HG02938 (cell line): Measurements from ENCODE around the gene ADAR.

Experiments used
- ATAC-seq: cut with Tn5 transposase; IDR thresholded peaks from one replicate; pipeline ENCODE4 v1.9.1; 2021; ENCODE audit warnings: mild to moderate bottlenecking, moderate library complexity; ENCODE audit not compliant: unreplicated experiment

Gene ADAR

DNA sequence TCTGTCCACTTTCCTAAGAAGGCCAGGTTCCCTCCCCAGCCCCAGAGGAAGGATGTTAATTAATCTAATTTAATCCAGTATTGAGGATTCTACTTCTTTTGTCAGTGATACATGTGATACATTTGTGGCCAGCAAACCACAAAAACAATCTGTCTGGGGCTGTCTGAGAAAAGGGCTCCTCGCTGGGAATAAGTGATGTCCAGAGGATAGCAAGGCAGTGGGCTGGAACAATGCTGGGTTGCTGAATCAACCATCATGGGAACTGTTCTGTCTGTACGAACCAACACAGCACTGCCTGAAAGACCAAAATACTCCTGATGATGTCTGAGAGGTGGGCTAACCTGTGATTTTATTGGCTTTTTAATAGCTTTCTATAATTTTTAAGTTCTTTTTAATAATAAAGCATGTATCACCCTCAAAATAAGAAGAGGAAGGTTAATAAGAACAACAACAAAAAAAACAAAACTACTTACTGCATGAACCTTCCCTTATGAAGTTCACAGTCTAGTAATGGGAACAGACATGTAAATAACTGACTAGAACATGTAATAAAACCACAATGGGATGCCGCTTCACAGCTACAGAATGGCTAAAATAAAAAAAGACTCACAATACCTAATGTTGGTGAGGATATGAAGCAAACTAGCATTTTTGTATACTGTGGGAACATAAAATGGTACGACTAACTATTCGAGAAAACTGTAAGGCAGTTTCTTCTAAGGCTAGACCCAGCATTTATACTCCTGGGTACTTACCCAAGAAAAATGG, 11.4 kb upstream of the ADAR start:
- ATAC-seq, result no peak

DNA sequence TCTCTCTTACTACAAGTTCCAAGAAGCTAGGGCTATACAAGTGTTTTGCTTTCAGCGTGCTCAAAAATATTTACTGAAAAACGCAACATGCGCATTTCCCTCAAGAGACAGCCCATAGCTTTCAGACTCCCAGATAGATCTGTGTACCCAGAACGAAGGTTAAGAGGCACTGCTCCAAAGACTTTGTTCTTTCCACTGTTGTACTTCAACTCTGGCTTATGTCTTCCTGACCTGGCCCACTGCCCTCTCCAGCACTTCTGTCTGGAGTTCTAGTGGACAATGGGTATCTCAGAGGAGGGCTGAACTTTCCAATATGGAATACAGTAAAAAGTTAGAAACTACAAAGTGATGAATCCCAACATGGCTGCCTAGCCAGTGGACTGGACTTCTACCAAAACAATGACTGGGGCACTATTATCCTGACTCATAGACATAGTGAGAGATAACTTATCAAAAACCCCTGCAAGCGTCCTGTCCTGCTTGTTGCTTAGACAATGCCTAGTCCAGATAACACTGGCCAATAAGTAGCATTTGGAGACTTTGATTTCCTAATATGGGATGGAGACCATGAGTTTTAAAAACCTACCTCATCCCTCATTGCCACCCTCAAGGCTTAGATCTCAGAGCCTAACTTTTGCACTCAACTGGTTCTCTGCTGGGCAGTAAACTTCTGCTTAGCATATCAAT, 8.8 kb upstream of the ADAR start:
- ATAC-seq, result no peak

DNA sequence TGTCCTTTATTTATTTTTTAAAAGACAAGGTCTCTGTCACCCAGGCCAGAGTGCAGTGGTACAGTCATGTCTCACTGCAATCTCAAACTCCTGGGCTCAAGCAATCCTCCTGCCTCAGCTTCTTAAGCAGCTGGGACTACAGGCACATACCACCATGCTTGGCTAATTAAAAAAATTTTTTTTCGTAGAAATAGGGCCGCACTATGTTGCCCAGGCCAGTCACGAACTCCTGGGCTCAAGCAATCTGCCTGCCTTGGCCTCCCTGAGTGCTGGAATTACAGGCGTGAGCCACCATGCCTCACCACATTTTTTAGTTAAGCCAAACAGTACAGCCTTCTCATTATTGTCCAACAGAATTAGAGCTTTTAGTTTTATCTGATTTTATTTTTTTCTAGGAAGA, 7.4 kb upstream of the ADAR start:
- ATAC-seq, result no peak

DNA sequence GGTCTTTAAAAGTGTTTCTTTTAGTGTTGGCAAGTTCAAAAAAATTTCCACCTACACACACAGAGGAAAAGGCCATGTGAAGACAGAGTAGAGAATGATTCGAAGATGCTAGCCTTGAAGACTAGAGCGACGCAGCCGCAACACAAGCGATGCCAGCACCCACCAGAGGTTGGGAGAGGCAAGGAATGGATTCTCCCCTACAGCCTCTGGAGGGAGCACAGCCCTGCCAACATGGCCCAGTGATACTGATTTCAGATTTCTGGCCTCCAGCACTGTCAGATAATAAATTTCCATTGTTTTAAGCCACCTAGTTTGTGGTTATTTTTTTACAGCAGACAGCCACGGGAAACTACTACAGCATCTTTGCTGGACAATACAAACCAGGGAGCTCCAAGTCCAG, 6.9 kb upstream of the ADAR start:
- ATAC-seq, result no peak

DNA sequence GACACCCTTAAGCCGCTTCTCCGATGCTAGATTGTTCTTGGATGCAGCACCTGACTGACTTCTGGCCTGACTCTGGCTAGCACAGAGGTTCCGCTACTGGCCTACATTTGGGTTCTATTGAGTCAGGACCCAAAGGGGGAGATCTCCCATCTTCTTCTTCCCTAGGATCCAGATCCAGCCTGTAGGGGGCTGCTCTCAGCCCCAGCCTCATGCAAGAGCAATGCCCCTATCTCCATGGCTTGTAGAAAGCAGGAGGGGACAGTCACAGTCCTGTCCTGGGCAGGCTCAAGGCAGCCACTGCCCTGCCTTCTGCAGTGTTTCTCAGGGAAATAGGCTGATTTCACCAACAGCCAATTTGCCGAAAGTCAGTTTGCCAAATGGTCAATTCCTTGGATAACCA, 6.3 kb upstream of the ADAR start:
- ATAC-seq, result no peak

DNA sequence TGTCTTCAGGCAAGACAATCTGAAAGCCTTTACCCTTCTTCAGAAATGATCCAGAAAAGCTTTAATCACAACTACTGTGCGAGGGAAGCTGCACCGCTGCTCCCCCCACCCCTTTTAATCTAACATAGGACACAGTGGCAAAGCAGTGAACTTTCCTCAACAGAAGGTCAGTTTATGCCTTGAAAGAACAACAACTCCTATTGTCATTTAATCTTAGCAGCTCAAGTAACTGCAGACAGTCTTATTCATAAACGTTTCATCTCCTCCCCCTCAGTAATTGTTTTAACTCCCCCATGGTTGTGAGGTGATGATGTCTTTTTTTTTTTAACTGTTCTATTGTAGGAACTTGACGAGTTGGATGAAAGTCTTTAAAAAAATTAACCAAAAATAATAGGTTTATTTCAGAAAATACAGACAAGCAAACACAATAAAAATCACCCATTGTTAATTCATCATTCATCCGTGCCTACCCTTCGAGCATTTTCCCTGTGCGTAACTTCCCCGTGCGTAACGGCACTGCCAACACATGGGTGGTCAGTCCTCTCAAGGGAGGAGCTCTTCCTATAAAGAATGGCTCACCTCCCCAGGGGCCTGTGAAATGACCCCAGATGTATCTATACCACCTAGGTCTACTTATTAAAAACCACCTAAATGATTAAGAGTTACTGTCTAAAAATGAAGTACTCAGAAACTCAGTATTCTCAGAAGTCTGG, 3.3 kb upstream of the ADAR start:
- ATAC-seq, result no peak

DNA sequence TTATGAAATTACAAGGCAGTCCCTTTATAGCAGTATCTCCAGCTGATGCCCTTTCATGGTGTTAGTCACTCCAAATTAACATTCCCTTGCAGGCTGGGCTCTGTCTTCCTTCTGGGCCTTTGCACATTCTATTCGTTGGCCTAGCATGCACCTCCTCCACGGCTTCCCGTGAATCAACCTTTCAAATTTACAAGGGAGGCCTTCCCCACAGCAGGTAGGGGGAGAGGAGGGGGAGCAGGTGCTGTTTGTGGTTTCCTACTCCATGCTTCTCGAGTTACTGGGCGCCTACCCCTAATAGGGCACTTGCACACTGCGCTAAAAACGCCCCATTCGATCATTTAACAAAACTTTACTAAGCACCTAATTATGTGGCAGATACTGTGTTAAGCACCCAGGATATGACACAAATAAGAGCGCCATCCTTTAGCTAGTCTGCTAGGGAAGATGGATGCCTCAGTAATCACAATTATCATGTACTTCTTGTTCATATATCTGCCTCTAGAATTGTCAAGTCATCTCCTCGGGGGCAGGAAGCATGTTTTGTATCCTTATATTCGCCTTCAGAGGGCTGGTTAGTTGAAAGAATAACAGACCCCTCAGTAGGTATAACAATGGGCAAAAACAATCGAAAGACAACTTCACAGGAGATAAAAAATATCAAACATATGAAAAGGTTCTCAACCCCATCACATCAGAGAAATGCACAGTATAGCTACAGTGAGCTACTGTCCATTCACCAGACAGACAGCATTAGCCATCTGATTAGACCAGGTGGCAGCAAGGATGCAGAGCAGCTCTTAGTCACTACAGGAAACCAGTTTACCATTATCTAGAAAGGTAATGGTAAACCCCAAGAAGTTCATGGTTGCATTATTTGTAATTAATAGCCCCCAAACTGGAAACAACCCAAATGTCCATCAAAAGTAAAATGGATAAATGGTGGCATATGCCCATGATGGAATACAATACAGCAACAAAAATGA, 1.7 kb upstream of the ADAR start:
- ATAC-seq, result no peak

DNA sequence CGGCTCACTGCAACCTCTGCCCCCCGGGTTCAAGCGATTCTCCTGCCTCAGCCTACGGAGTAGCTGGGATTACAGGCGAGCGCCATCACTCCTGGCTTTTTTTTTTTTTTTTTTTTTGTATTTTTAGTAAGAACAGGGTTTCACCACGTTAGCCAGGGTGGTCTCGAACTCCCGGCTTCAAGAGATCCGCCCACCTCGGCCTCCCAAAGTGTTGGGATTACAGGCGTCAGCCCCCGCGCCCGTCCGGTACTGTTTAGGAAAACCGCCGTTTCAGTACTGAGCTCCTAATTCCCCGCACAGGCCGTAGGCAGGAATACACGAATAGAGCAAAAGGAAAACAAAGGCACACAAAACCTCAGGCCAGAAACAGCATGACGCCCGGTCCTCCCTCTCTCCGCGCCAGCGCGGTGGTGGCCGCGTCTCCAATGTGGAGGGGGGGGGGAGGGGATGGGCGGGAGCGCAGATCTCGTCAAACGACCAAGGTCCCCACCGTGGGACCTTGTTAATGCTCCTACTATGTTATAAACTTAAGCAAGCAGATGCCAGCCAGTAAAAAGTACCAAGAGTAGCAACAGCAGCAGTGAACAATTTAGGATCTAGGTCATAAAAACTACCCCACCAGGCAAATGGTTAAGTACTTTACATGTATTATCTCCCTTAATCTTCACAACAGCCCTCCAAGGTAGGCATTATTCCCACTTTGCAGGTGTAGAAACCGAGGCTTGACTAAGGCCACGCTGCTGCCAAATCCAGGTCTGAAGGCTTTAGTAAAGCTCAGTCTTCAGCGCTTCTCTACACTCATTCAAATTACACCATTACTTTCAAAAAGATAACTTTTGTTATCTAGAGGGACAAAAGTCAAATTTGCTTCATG, 648 bp upstream of the ADAR start:
- no peak for ATAC-seq

DNA sequence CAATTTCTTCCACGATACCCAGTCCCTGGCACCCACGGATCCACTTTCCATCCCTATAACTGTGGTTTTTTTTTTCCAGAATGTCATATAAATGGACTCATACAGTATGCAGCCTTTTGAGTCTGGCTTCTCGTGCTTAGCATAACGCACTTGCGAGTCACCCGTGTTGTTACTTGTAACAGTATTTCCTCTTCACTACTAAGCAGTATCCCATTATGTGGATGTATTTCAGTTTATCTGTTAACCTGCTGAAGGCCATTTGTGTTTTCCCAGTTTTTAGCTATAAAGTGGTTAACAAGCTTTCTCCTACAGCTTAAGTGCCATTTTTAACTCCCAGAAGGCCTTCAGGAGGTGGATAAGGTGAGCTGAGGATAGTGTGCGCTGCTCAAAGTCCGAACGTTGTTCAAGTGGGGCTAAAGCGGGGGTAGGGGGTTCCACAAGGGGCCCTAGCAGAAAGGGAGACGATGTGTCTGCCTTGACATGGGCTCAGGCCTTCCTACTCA, 829 bp downstream of the ADAR start:
- peak; percentile 20 for ATAC-seq

DNA sequence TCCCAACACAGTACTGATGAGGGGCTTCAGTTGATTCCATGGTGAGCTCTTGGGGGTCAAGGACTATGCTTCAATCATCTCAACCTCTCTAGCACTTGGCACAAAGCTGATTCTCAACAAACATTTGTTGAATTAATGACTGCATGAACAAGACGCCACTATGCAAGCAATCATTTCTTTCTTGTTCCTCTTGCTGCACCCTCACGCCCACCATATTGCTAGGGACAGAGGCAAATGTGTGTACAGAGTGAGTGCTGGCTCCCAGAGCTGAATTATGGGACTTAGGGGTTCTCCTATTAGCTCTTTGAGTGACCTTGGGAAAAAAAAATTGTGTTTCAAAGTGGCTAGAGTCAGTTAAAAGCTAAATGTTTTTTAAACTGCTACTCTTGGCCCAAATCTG, 2.5 kb downstream of the ADAR start:
- ATAC-seq, result no peak

DNA sequence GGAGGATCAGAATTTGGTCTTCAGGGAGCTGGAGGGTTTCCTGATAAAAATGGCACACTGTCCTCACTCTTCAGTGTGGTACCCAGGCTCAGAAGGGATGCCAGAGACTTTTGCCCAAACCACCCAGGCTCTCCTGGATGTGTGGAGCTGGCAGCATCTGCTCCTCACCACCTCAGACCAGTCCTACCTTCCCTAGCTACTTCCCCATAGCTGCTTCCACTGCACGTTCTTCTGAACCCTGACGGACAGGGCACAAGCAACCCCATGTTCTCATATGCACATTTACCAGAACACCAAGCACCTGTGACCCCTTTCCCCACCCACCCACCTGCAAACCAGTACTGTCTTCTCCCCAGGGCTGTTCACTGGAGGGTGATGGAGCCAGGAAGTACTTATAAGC, 4.7 kb downstream of the ADAR start:
- ATAC-seq, result no peak

DNA sequence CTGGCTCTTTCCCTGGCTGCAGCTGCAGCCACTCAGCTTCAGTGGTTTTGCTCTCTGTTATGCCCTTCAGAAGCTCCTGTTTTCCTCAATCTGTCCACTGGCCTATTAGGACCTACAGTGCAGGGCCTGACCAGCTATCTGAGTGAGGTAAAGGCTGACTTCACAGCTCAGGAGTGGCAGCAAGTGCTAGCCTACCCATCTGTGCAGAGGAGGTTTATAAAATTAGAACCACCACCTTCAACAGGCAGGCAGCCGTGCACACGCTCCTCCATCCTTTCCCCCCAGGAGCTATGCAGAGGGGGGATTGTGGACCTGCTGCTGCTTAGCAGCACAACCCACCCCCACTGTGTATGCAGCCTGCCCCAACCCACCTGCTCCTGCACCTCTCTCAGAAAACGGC, 8.3 kb downstream of the ADAR start:
- no peak for ATAC-seq

DNA sequence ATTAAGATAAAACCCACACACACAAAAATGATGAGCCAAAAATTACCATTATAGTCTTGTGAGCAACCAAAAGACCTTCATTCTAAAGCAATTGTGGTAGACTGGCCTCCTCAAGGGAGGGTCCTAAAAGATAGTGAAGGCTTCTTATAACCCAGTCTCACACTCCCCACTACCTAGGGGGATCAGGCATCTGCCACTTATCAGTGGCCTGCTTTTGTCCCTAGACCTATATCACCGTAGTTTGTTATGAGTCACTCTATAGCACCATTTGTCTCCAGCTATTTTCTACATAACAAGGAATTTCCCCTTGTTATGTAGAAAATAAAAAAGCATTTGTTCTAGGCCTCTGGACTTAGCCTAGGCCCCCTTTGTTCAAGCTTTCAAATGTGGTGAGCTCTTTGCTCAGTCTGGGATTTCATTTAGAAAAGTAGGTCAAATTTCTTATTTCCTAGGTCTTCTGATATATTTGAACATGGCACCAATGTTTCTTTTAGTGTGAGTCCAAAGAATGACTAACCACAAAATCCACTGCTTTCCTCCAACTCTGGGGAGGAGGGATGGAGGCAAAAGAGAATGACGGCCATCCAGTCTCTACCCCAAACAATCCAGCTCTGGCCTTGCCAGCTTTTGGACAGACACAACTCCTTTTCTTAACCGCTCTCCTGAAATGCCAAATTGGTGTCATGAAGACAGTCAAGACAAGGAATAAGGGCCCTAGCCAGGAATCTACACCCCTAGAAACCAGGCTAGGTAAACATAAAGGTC, 8.9 kb downstream of the ADAR start:
- no peak for ATAC-seq

DNA sequence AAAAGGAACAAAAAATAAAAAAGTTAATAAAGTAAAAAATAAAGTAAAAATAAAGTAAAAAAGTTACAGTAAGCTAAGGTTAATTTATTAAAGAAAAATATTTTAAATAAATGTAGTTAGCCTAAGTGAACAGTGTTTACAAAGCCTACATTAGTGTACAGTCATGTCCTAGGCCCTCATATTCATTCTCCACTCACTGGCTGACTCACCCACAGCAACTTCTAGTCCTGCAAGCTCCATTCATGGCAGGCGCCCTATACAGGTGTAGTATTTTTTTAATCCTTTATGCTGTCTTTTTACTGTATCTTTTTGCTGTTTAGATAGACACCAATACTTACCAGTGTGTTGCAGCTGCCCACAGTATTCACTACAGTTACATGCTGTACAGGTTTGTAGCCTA, 12.4 kb downstream of the ADAR start:
- no peak for ATAC-seq

DNA sequence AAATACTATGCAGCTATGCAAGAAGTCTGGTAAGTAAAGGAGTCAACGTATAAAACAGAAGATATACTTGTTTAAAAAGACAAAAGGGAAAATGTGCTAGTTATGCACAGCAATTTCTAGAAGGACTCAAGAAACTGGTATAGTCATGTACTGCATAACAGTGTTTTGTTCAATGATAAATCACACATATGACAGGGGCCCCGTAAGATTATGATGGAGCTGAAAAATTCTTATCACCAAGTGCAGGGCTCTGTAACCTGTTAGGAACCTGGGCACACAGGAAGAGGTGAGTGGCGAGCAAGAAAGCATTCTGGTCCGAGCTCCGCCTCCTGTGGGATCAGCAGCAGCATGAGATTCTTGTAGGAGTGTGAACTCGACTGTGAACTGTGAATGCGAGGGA, 13.2 kb downstream of the ADAR start:
- no peak for ATAC-seq

DNA sequence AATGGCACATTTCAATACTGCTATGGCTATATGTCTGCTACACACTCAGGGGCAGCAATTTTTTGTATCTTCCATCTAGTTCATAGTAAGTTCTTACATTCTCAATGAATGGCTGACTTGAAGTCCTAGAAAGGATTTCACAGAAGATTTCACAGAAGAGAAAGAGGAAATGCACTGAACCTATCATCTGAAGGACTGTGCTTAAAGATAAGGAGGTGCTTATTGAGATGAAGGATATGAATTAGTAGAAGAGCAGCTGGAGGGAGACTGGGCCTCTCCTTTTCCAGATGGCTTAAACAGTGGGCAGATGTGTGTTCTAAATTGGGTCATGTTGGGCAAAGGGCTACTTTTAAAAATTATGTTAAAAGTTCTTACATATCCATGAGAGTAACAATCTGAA, 14.6 kb downstream of the ADAR start:
- ATAC-seq, result no peak

DNA sequence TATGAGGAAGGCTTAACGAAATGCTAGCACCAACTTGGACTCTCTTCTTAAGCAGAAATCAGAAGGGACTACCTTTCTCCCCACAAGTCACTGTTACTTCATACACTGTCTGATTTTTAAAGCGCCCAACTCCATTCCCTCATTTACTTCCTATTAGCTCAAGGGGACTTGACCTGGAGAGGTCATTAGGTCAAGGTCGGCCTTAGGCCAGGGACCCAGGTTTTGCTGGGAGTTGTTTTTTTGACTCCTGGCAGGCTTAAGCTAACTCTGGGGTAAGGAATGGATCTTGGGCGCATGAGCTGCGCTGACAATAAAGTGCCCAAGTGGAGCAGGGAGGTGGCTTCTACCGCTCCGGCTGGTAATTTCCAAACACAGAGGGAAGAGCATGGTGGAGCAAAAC, 16.8 kb downstream of the ADAR start:
- no peak for ATAC-seq

DNA sequence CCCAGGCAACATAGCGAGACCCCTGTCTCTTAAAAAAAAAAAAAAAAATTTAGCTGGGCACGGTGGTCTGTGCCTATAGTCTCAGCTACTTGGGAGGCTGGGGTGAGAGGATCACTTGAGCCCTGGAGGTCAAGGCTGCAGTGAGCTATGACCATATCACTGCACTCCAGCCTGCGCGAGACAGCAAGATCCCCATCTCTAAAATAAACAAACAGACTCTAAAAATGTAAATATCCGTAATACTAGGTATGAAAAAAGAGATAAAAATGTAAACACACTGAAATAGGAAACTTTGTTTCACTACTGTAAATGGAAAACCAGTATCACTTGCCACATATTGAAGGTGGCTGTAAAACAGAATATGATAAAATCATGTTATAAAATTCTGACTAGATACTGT, 17.2 kb downstream of the ADAR start:
- no peak for ATAC-seq

DNA sequence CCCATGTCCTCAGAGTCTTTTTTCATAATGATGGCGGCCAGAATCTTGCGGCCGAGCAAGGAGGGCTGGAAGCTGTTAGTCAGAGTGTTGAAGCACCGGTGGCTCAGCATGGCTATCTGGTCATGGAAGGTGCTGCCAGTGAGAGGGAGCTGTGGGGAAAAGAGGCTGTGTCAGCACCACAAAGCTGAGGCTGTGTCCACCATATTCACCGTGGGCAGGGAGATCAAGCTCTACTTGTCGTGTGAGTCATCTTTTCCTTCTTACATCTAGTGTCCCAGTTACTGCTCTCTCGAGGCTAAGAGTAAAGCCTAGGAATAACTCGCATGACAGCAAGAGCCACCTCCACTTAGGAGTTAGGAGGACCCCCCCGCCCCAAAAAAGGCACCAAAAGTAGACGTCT, 18.2 kb downstream of the ADAR start:
- no peak for ATAC-seq
